NCI-H1417 treated with DMSO at 0.1 percent for 48 hours (cell line): ENCODE measurements around the gene ARHGEF40.
"Not testable (repeated sequence)": the region's sequence is repeated elsewhere in the genome, so short reads cannot be mapped to it uniquely, and the experiment has no call there.

Experiments
- DNase-seq: peaks from one replicate; lab custom pipeline; 2025; lab: John Stamatoyannopoulos, UW

ARHGEF40 gene

GRCh38 chr14:21039585-21040369 is 30.3 kb upstream of the ARHGEF40 start:
- DNase-seq, result peak; percentile 26

GRCh38 chr14:21040370-21040925 is 29.7 kb upstream of the ARHGEF40 start:
- no peak for DNase-seq

- not testable (repeated sequence) for DNase-seq
Measured at GRCh38 chr14:21040941-21041340, 29.2 kb upstream of the ARHGEF40 start.

GRCh38 chr14:21041676-21042433 is 28.2 kb upstream of the ARHGEF40 start, which contains the start of gene RNASE7:
Gene RNASE7, plus strand, starts transcription at chr14:21042362. Its CDS starts 631 bp downstream, at chr14:21042993.
- DNase-seq, result no peak

GRCh38 chr14:21042918-21043317 is 27.2 kb upstream of the ARHGEF40 start:
- DNase-seq, result no peak

GRCh38 chr14:21043387-21043973 is 26.6 kb upstream of the ARHGEF40 start:
- no peak for DNase-seq

GRCh38 chr14:21043974-21044618 is 26.0 kb upstream of the ARHGEF40 start:
- no peak for DNase-seq

GRCh38 chr14:21047378-21047781 is 22.7 kb upstream of the ARHGEF40 start:
- DNase-seq, result no peak

GRCh38 chr14:21048638-21049037 is 21.5 kb upstream of the ARHGEF40 start:
- DNase-seq, result no peak

GRCh38 chr14:21049271-21049673 is 20.8 kb upstream of the ARHGEF40 start:
- DNase-seq, result no peak

GRCh38 chr14:21050597-21050996 is 19.5 kb upstream of the ARHGEF40 start:
- DNase-seq, result no peak

GRCh38 chr14:21053184-21054122 is 16.7 kb upstream of the ARHGEF40 start:
- DNase-seq, result no peak

- DNase-seq, result no peak
Measured at GRCh38 chr14:21054123-21054767, 15.9 kb upstream of the ARHGEF40 start.

GRCh38 chr14:21054768-21055145 is 15.3 kb upstream of the ARHGEF40 start:
- no peak for DNase-seq

- DNase-seq, result no peak
Measured at GRCh38 chr14:21055432-21056117, 14.5 kb upstream of the ARHGEF40 start.

- DNase-seq, result no peak
Measured at GRCh38 chr14:21056520-21057163, 13.5 kb upstream of the ARHGEF40 start.

- no peak for DNase-seq
Measured at GRCh38 chr14:21057803-21058675, 12.1 kb upstream of the ARHGEF40 start, which contains the start of gene RNASE8. Gene RNASE8, plus strand, starts transcription at chr14:21057822. Its CDS starts 71 bp downstream, at chr14:21057893.

- DNase-seq, result no peak
Measured at GRCh38 chr14:21058903-21059302, 11.2 kb upstream of the ARHGEF40 start.
